Measurements from ENCODE around the gene AKAP13.

The AKAP13 gene

DNA sequence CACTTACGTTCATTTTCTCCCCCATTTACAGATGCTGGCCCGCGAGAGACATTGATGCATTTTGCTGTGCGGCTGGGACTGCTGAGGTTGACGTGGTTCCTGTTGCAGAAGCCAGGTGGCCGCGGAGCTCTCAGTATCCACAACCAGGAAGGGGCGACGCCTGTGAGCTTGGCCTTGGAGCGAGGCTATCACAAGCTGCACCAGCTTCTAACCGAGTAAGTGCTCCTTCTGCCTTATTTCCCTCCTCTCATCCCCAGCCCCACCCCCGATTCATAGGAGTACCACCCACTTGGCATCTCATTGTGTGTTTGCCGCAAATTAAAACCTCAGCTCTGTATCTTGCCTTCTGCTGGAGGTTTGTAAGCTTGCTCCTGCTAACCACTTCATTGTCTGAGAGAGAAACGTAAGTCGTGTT is 163.3 kb downstream of the AKAP13 start:
- no peak for DNase-seq (ENCODE audit: extremely low spot score)
- ChIA-PET CTCF (interaction anchor here (1.1 kb wide), 1 partner anchor 15 kb away, joined by 3 read pairs; no protein-coding TSS in a partner anchor), POLR2A (no interaction called here)
- TF ChIP-seq L3MBTL2 (conservative IDR thresholded peaks at IDR 0.05), result no peak
- no peak for TF ChIP-seq FOXK2 (IDR thresholded peaks at IDR 0.05)
- no peak for TF ChIP-seq NFRKB (IDR thresholded peaks at IDR 0.05)
- TF ChIP-seq FOXM1 (IDR thresholded peaks at IDR 0.05; ENCODE audit: borderline replicate concordance), result no peak
- TF ChIP-seq HDGF (IDR thresholded peaks at IDR 0.05; ENCODE audit: borderline replicate concordance), result no peak
- no peak for TF ChIP-seq BHLHE40 (IDR thresholded peaks at IDR 0.05; ENCODE audit: borderline replicate concordance)
- TF ChIP-seq CTBP1 (IDR thresholded peaks at IDR 0.05; ENCODE audit: borderline replicate concordance), result no peak
- no peak for TF ChIP-seq LEF1 (IDR thresholded peaks at IDR 0.05; ENCODE audit: borderline replicate concordance)
- TF ChIP-seq SP1 (IDR thresholded peaks at IDR 0.05), result no peak
- TF ChIP-seq TARDBP (IDR thresholded peaks at IDR 0.05), result no peak
- TF ChIP-seq, protein P1, sequence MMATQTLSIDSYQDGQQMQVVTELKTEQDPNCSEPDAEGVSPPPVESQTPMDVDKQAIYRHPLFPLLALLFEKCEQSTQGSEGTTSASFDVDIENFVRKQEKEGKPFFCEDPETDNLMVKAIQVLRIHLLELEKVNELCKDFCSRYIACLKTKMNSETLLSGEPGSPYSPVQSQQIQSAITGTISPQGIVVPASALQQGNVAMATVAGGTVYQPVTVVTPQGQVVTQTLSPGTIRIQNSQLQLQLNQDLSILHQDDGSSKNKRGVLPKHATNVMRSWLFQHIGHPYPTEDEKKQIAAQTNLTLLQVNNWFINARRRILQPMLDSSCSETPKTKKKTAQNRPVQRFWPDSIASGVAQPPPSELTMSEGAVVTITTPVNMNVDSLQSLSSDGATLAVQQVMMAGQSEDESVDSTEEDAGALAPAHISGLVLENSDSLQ (IDR thresholded peaks at IDR 0.05), result no peak
- no peak for TF ChIP-seq SUZ12 (IDR thresholded peaks at IDR 0.05)
- no peak for TF ChIP-seq FOXA1 (IDR thresholded peaks at IDR 0.05)
- no peak for TF ChIP-seq ARNT (IDR thresholded peaks at IDR 0.05)
- TF ChIP-seq ELF4 (IDR thresholded peaks at IDR 0.05), result no peak

DNA sequence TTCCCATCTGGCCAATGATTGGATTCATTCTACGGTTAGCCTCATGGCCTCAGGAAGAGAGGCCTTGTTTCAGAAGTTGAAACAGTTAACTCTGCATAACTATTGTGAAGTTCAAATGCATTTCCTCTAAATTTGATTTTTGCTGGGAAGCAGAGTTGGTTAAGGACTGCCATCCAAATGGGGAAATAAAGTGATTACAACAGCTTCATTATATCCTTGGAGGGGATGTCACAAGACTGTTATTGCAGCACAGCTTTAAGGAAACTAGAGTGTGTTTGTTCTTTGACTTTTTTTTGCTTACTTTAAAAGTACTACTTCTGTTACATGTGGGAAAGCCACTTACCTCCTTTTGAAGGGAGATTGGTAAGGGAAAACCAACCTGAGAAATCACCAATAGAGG is 164.8 kb downstream of the AKAP13 start:
- POLR2A ChIA-PET, result no interaction called here
- CTCF ChIA-PET, result no interaction called here
- TF ChIP-seq NFRKB (IDR thresholded peaks at IDR 0.05) (no peak), CTBP1 (IDR thresholded peaks at IDR 0.05; ENCODE audit: borderline replicate concordance) (no peak), ELF4 (IDR thresholded peaks at IDR 0.05) (no peak), FOXA1 (IDR thresholded peaks at IDR 0.05) (no peak), SUZ12 (IDR thresholded peaks at IDR 0.05) (no peak), FOXK2 (IDR thresholded peaks at IDR 0.05) (no peak), SP1 (IDR thresholded peaks at IDR 0.05) (no peak), ZNF384 (IDR thresholded peaks at IDR 0.05) (no peak), LEF1 (IDR thresholded peaks at IDR 0.05; ENCODE audit: borderline replicate concordance) (no peak), TARDBP (IDR thresholded peaks at IDR 0.05) (no peak), ARNT (IDR thresholded peaks at IDR 0.05) (no peak), BHLHE40 (IDR thresholded peaks at IDR 0.05; ENCODE audit: borderline replicate concordance) (no peak), HDGF (IDR thresholded peaks at IDR 0.05; ENCODE audit: borderline replicate concordance) (no peak), FOXM1 (IDR thresholded peaks at IDR 0.05; ENCODE audit: borderline replicate concordance) (no peak)
- TF ChIP-seq, protein P1 (IDR thresholded peaks at IDR 0.05), result no peak
- no peak for DNase-seq (ENCODE audit: extremely low spot score)

DNA sequence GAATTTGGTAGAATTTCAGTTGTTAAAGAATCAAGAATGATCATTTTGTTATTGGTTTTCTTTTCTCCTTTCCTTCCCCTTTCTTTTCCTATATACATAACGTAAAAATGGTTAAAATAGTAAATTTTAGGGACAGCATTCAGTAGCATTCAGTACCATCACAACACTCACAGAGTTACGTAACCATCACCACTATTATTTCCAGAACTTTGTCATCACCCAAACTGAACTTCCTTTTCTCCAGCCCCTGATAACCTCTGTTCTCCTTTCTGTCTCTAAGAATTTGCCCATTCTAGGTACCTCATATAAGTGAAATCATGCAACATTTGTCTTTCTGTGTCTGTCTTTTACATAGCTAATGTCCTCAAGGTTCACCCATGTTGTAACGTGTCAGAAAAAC is 165.3 kb downstream of the AKAP13 start:
- CTCF ChIA-PET, result no interaction called here

DNA sequence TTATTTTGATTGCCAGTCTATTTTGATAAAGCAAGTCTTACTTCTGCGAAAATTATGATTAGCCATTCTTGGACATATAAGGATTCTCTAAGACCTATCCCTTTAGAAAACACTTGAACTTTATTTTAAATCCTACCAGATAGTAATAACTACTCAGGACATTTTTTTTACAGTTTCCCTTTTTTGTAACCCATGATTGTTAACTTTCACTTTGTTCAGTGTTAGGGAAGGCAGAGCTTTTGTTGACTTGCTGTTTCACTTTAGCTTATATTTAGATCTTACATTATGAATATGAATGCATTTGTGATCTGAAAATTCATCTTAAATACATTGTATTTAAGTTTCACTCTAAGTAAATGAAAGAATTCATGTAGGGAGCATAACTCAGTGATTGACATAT is 167.0 kb downstream of the AKAP13 start:
- POLR2A ChIA-PET, result no interaction called here
- no peak for DNase-seq (ENCODE audit: extremely low spot score)
- CTCF ChIA-PET, result no interaction called here
- TF ChIP-seq ZNF384 (IDR thresholded peaks at IDR 0.05), result no peak

More for the DNA sequence above, 165.3 kb downstream of the AKAP13 start:
- TF ChIP-seq SP1 (IDR thresholded peaks at IDR 0.05) (no peak), LEF1 (IDR thresholded peaks at IDR 0.05; ENCODE audit: borderline replicate concordance) (no peak), SUZ12 (IDR thresholded peaks at IDR 0.05) (no peak), FOXA1 (IDR thresholded peaks at IDR 0.05) (no peak), BHLHE40 (IDR thresholded peaks at IDR 0.05; ENCODE audit: borderline replicate concordance) (no peak), FOXK2 (IDR thresholded peaks at IDR 0.05) (no peak), HDGF (IDR thresholded peaks at IDR 0.05; ENCODE audit: borderline replicate concordance) (no peak), TARDBP (IDR thresholded peaks at IDR 0.05) (no peak), CTBP1 (IDR thresholded peaks at IDR 0.05; ENCODE audit: borderline replicate concordance) (no peak), L3MBTL2 (conservative IDR thresholded peaks at IDR 0.05) (no peak), ARNT (IDR thresholded peaks at IDR 0.05) (no peak), ELF4 (IDR thresholded peaks at IDR 0.05) (no peak), FOXM1 (IDR thresholded peaks at IDR 0.05; ENCODE audit: borderline replicate concordance) (no peak), NFRKB (IDR thresholded peaks at IDR 0.05) (no peak), ZNF384 (IDR thresholded peaks at IDR 0.05) (no peak)
- TF ChIP-seq, protein P1 (IDR thresholded peaks at IDR 0.05), result no peak
- POLR2A ChIA-PET, result no interaction called here
- no peak for DNase-seq (ENCODE audit: extremely low spot score)

DNA sequence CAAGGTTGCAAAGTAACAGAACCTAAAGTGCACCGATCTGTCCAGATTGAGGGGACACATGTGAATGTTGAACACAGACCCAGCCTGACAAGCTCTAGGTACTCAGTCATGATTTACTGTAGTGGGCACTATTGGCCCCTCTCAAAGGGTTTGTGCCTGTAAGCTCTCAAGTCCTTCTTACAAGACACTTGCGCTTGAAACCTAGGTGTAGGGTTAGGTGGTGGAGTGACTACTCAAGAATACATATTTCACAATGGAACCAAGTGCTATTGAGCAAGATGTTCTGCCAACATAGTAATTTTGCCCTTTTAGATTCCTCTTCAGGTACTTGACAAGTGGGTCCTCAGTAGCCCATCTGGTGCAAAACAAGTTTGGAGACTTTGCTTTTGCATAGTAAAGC is 169.9 kb downstream of the AKAP13 start:
- no peak for DNase-seq (ENCODE audit: extremely low spot score)
- ChIA-PET POLR2A (no interaction called here), CTCF (no interaction called here)
- no peak for TF ChIP-seq FOXK2 (IDR thresholded peaks at IDR 0.05)
- TF ChIP-seq TARDBP (IDR thresholded peaks at IDR 0.05), result no peak
- TF ChIP-seq ZNF384 (IDR thresholded peaks at IDR 0.05), result no peak
- TF ChIP-seq SUZ12 (IDR thresholded peaks at IDR 0.05), result no peak
- no peak for TF ChIP-seq BHLHE40 (IDR thresholded peaks at IDR 0.05; ENCODE audit: borderline replicate concordance)
- no peak for TF ChIP-seq NFRKB (IDR thresholded peaks at IDR 0.05)
- TF ChIP-seq CTBP1 (IDR thresholded peaks at IDR 0.05; ENCODE audit: borderline replicate concordance), result no peak
- no peak for TF ChIP-seq FOXA1 (IDR thresholded peaks at IDR 0.05)
- TF ChIP-seq LEF1 (IDR thresholded peaks at IDR 0.05; ENCODE audit: borderline replicate concordance), result no peak
- no peak for TF ChIP-seq L3MBTL2 (conservative IDR thresholded peaks at IDR 0.05)
- TF ChIP-seq, protein P1 (IDR thresholded peaks at IDR 0.05), result no peak
- no peak for TF ChIP-seq HDGF (IDR thresholded peaks at IDR 0.05; ENCODE audit: borderline replicate concordance)
- TF ChIP-seq ARNT (IDR thresholded peaks at IDR 0.05), result no peak
- TF ChIP-seq ELF4 (IDR thresholded peaks at IDR 0.05), result no peak
- no peak for TF ChIP-seq SP1 (IDR thresholded peaks at IDR 0.05)

Measured in HEK293T (cell line).